ENCODE results near the gene ZBTB44.

DNA sequence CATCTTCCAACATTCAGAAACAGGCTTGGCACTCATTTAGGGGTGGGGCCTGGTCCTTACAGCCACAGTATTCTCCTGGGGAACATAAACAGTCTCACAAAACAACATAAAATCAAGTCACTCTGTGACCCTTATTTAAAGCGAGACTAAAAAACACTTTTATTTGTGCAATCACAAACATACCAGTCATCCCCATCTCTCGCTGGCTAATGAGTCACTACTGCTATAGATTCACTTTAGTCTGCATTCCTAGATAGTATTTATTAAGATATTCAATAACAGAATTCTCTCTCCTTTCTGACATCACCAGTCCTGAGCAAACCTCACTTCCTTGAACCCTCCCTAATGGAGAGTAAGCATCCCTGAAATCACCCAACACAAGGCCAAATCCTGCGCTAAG is 68.0 kb downstream of the ZBTB44 start:
- TF ChIP-seq CTCF (IDR thresholded peaks at IDR 0.05): no peak
- TF ChIP-seq POLR2A (IDR thresholded peaks at IDR 0.05): no peak

All from esophagus squamous epithelium (tissue), 4 donors.